HG02588 (cell line): ENCODE results near the gene LAMC2.
"Not testable (repeated sequence)": the region's sequence is repeated elsewhere in the genome, so short reads cannot be mapped to it uniquely, and the experiment has no call there.

Experiments
- ATAC-seq: cut with Tn5 transposase; IDR thresholded peaks from one replicate; pipeline ENCODE4 v1.9.1; 2021; ENCODE audit warnings: mild to moderate bottlenecking, moderate library complexity; ENCODE audit not compliant: unreplicated experiment

LAMC2 gene

GRCh38 chr1:183251959-183252450 lies 65.9 kb downstream of the LAMC2 start:
- ATAC-seq = no peak

- ATAC-seq = no peak
Measured at GRCh38 chr1:183255073-183255472, 69.0 kb downstream of the LAMC2 start.

GRCh38 chr1:183259924-183260323 lies 73.9 kb downstream of the LAMC2 start:
- ATAC-seq = no peak

GRCh38 chr1:183262628-183263200 lies 76.7 kb downstream of the LAMC2 start:
- ATAC-seq = no peak

- no peak for ATAC-seq
Measured at GRCh38 chr1:183263886-183264602, 78.0 kb downstream of the LAMC2 start.

- no peak for ATAC-seq
Measured at GRCh38 chr1:183267646-183268431, 81.8 kb downstream of the LAMC2 start.

- ATAC-seq = no peak
Measured at GRCh38 chr1:183270541-183271141, 84.6 kb downstream of the LAMC2 start.

GRCh38 chr1:183272390-183272848 lies 86.4 kb downstream of the LAMC2 start:
- ATAC-seq = no peak

GRCh38 chr1:183273300-183273699 lies 87.2 kb downstream of the LAMC2 start:
- ATAC-seq = no peak

GRCh38 chr1:183273984-183274383 lies 87.9 kb downstream of the LAMC2 start:
- ATAC-seq = not testable (repeated sequence)

- ATAC-seq = no peak
Measured at GRCh38 chr1:183274836-183275235, 88.8 kb downstream of the LAMC2 start.

- no peak for ATAC-seq
Measured at GRCh38 chr1:183275322-183275721, 89.3 kb downstream of the LAMC2 start.

- ATAC-seq = no peak
Measured at GRCh38 chr1:183276386-183277080, 90.5 kb downstream of the LAMC2 start.

- no peak for ATAC-seq
Measured at GRCh38 chr1:183277821-183278738, 92.0 kb downstream of the LAMC2 start.

GRCh38 chr1:183278739-183279591 lies 92.9 kb downstream of the LAMC2 start:
- ATAC-seq = no peak

- no peak for ATAC-seq
Measured at GRCh38 chr1:183279835-183280234, 93.8 kb downstream of the LAMC2 start.

GRCh38 chr1:183281039-183281438 lies 95.0 kb downstream of the LAMC2 start:
- ATAC-seq = no peak

GRCh38 chr1:183281553-183282091 lies 95.6 kb downstream of the LAMC2 start:
- ATAC-seq = peak; percentile 59
